CD4-positive, alpha-beta T cell (primary cell): ENCODE measurements around the gene TSEN2. TPM values are rescaled to one million over a fixed set of nuclear protein-coding genes. Genes with fewer than 3 reads are reported as not detected.

Source experiments
- ATAC-seq: fragments of 200-7000 bp; cut with Tn5 transposase; one replicate; pipeline ENCODE4 v1.10.0; 2022; ENCODE audit warnings: mild to moderate bottlenecking; ENCODE audit not compliant: poor library complexity
- CTCF ChIA-PET: fragments of 350-600 bp; sonication (Branson Sonifier 250); formaldehyde crosslinking; loops from one replicate; lab custom pipeline; 2021; ENCODE audit warnings: antibody characterized with exemption, inconsistent platforms; lab: Charles Lee
- POLR2A ChIA-PET: fragments of 350-600 bp; sonication (Branson Sonifier 250); formaldehyde crosslinking; loops from one replicate; lab custom pipeline; 2021; ENCODE audit warnings: antibody characterized with exemption, inconsistent platforms; lab: Charles Lee
- DNase-seq, 14 experiments: peaks; one replicate each; pipeline ENCODE4 v3.0.0-alpha.2; 2013 to 2020; ENCODE audit warnings: mixed read lengths in 2 of 14
- H3K27ac ChIP-seq, 2 donors: one replicate each; pipeline versions ENCODE4 v1.5.1 to v1.7.0; 2013; ENCODE audit warnings: low read length in 2 of 2, low read depth in 1 of 2, mild to moderate bottlenecking in 1 of 2
- H3K27me3 ChIP-seq, 2 experiments: 1 replicate in 1 of 2; 2 replicates in 1 of 2; pipeline versions ENCODE4 v1.6.1 to v1.7.0; 2013; ENCODE audit warnings: low read length in 2 of 2, control low read depth in 1 of 2, mild to moderate bottlenecking in 1 of 2, moderate library complexity in 1 of 2; ENCODE audit not compliant: insufficient read depth in 2 of 2, control insufficient read depth in 1 of 2
- H3K36me3 ChIP-seq: one replicate; pipeline ENCODE4 v1.6.1; 2013; ENCODE audit warnings: low read length, control low read depth; ENCODE audit not compliant: insufficient read depth
- H3K4me1 ChIP-seq: one replicate; pipeline ENCODE4 v1.6.1; 2013; ENCODE audit warnings: low read length, control low read depth; ENCODE audit not compliant: insufficient read depth
- H3K4me3 ChIP-seq: one replicate; pipeline ENCODE4 v1.5.1; 2013; ENCODE audit warnings: mild to moderate bottlenecking, low read length, moderate library complexity
- H3K9me3 ChIP-seq, 2 experiments: 1 replicate in 1 of 2; 2 replicates in 1 of 2; pipeline versions ENCODE4 v1.6.1 to v1.7.0; 2013; ENCODE audit warnings: low read length in 2 of 2, mild to moderate bottlenecking in 2 of 2, control low read depth in 1 of 2, moderate library complexity in 1 of 2; ENCODE audit not compliant: control insufficient read depth in 1 of 2, insufficient read depth in 1 of 2
- H3K27ac Mint-ChIP-seq: one replicate; pipeline ENCODE4 v1.8.0; 2020; ENCODE audit warnings: mixed read lengths
- H3K27me3 Mint-ChIP-seq: one replicate; pipeline ENCODE4 v1.8.0; 2021; ENCODE audit warnings: mixed read lengths
- H3K36me3 Mint-ChIP-seq: one replicate; pipeline ENCODE4 v1.8.0; 2021; ENCODE audit warnings: low read depth, mixed read lengths
- H3K4me1 Mint-ChIP-seq: one replicate; pipeline ENCODE4 v1.8.0; 2021; ENCODE audit warnings: low read depth, mixed read lengths
- H3K4me3 Mint-ChIP-seq: one replicate; pipeline ENCODE4 v1.8.0; 2020; ENCODE audit warnings: mild to moderate bottlenecking, mixed read lengths
- H3K9me3 Mint-ChIP-seq: one replicate; pipeline ENCODE4 v1.8.0; 2020; ENCODE audit warnings: mixed read lengths
- CTCF ChIP-seq: fragments of 200-600 bp; IDR thresholded peaks from one replicate; pipeline ENCODE4 v1.8.0; 2022; ENCODE audit warnings: antibody characterized with exemption, mild to moderate bottlenecking
- intact Hi-C, 2 experiments: fragments of 100-400 bp; cut with DNase I in 1 of 2; cut with micrococcal nuclease in 1 of 2; formaldehyde crosslinking; loops; one replicate each; pipeline versions ENCODE4 v1.15.1 to v1.9.0; 2023 to 2025; cut with DNase I, micrococcal nuclease
- total RNA-seq, 174 experiments: library from RNA in 2 of 174; stranded (reverse) in 2 of 174; gene quantifications; one replicate each; pipeline ENCODE4 v1.2.3 and lab custom pipeline; 2021 to 2026

TSEN2 gene
- total RNA-seq, 2 experiments from 2014 or later: 8.0 to 8.2 TPM

- DNase-seq: peak in 4 of 14 experiments; percentile 28 to 75 (median 60)
- ATAC-seq: peak; percentile 15
- Mint-ChIP-seq H3K9me3 (no peaks in the 10 kb centered on the region), H3K4me1 (peaks cover 24% of the 10 kb centered on the region), H3K4me3 (no peak overlapping the region), H3K27ac (no peak overlapping the region), H3K36me3 (peaks cover 8% of the 10 kb centered on the region), H3K27me3 (no peaks in the 10 kb centered on the region)
- intact Hi-C loops: loop anchor here (1.0 to 10.0 kb wide), 6 partner anchors 345 to 1955 kb away; partner anchors contain the start of genes LSM3 (in 1 of the 2), TAMM41 (in 1 of the 2) and XPC (in 1 of the 2)
- CTCF ChIA-PET: interaction anchor here (0.7 to 1.5 kb wide), 6 partner anchors 24 to 1101 kb away, joined by 3 to 20 read pairs (median 3); partner anchors contain the start of gene RAF1
- TF ChIP-seq CTCF: peak; percentile 80
- POLR2A ChIA-PET: interaction anchor here (0.7 to 1.3 kb wide), 4 partner anchors 9 to 347 kb away, joined by 3 to 5 read pairs (median 4); no protein-coding TSS in a partner anchor
- Histone ChIP-seq H3K27ac (no peak overlapping the region), H3K27me3 (no peaks in the 10 kb centered on the region), H3K36me3 (no peaks in the 10 kb centered on the region), H3K4me3 (no peak overlapping the region), H3K4me1 (peaks cover 22% of the 10 kb centered on the region), H3K9me3 (no peaks in the 10 kb centered on the region)
These were observed 4.3 kb upstream of the TSEN2 start for GRCh38 chr3:12479919-12480427.

- Histone ChIP-seq H3K4me3 (peak overlapping the region; percentile 87), H3K9me3 (no peaks in the 10 kb centered on the region), H3K36me3 (no peaks in the 10 kb centered on the region), H3K27ac (peak overlapping the region; percentile 72 to 81), H3K4me1 (peaks cover 29% of the 10 kb centered on the region), H3K27me3 (no peaks in the 10 kb centered on the region)
- Mint-ChIP-seq H3K4me1 (peaks cover 52% of the 10 kb centered on the region), H3K9me3 (no peaks in the 10 kb centered on the region), H3K4me3 (peak overlapping the region; percentile 97), H3K36me3 (peaks cover 10% of the 10 kb centered on the region), H3K27me3 (no peaks in the 10 kb centered on the region), H3K27ac (peak overlapping the region; percentile 97)
- intact Hi-C loops: loop anchor here in 1 of 2 experiments (5.0 to 10.0 kb wide), 4 partner anchors 521 to 1951 kb away; partner anchors contain the start of genes LSM3, TAMM41 and XPC
- TF ChIP-seq CTCF: no peak
- peak in 2 of 14 experiments; percentile 34 to 37 for DNase-seq
- ChIA-PET POLR2A (interaction anchor here (1.0 to 2.8 kb wide), 7 partner anchors 12 to 637 kb away, joined by 3 to 22 read pairs (median 6); partner anchors contain the start of genes RAF1, RPL32 and TAMM41), CTCF (interaction anchor here (1.5 kb wide), 1 partner anchor 358 kb away, joined by 3 read pairs; the partner anchor contains the start of gene RPL32)
- no peak for ATAC-seq
These were observed 870 bp upstream of the TSEN2 start for GRCh38 chr3:12483410-12483809.

DNA sequence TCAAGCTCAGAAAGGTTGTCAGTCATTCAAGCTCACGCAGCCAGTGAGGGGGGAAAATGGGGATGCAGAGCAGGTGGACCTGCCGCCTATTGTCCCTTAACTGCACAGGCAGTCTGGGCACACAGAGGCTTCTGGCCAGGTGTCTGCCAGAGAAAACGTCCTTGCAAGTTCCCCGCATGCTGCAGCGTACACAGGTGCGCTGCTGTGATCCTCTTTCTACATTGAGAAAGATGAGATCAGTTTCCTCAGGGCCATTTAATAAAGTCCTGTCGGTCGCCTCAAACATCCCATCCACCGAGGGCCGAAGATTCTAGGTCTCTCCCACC, 445 bp upstream of the TSEN2 start:
- Histone ChIP-seq H3K4me3 (peak overlapping the region; percentile 87), H3K4me1 (peaks cover 29% of the 10 kb centered on the region), H3K27ac (peak overlapping the region; percentile 72 to 81), H3K9me3 (no peaks in the 10 kb centered on the region), H3K36me3 (no peaks in the 10 kb centered on the region), H3K27me3 (no peaks in the 10 kb centered on the region)
- no peak for TF ChIP-seq CTCF
- ChIA-PET POLR2A (interaction anchor here (0.7 to 2.8 kb wide), 12 partner anchors 11 to 1641 kb away, joined by 3 to 22 read pairs (median 5); partner anchors contain the start of genes ATG7, CHCHD4, MKRN2 and RAF1), CTCF (interaction anchor here (1.5 kb wide), 1 partner anchor 358 kb away, joined by 3 read pairs; the partner anchor contains the start of gene RPL32)
- Mint-ChIP-seq H3K9me3 (no peaks in the 10 kb centered on the region), H3K27me3 (no peaks in the 10 kb centered on the region), H3K4me1 (peaks cover 52% of the 10 kb centered on the region), H3K36me3 (peaks cover 10% of the 10 kb centered on the region), H3K27ac (peak overlapping the region; percentile 97), H3K4me3 (peak overlapping the region; percentile 97)
- intact Hi-C loops: loop anchor here in 1 of 2 experiments (1.0 to 10.0 kb wide), 5 partner anchors 73 to 1951 kb away; partner anchors contain the start of genes LSM3, MKRN2, TAMM41 and XPC
- no peak for ATAC-seq
- DNase-seq: no peak
